ENCODE measurements around the gene KDM8. TPM values are rescaled to one million over a fixed set of nuclear protein-coding genes. Genes with fewer than 3 reads are reported as not detected.

KDM8 gene
- total and polyA plus RNA-seq, 2 experiments from 2014 or later = 5.1 to 5.7 TPM

- TF ChIP-seq EZH2 (IDR thresholded peaks at IDR 0.05; ENCODE audit: low read depth, unreplicated experiment) = no peak
- TF ChIP-seq ETS1 (IDR thresholded peaks at IDR 0.05) = no peak
- TF ChIP-seq CTCF (conservative IDR thresholded peaks at IDR 0.05; ENCODE audit: low read depth in 2 of 2) = no peak
- no peak for TF ChIP-seq EZH2phosphoT487 (IDR thresholded peaks at IDR 0.05; ENCODE audit: unreplicated experiment)
Measured at GRCh38 chr16:27228045-27228444, 24.7 kb downstream of the KDM8 start (continued).

- ATAC-seq = no peak
- Histone ChIP-seq H3K27me3 (ENCODE audit: insufficient read depth) (no peaks in the 10 kb centered on the region), H3K36me3 (ENCODE audit: insufficient read depth) (no peaks in the 10 kb centered on the region), H3K4me3 (no peak overlapping the region), H3K79me2 (replicated peaks; ENCODE audit: insufficient read depth) (no peaks in the 10 kb centered on the region), H2AFZ (no peak overlapping the region), H3K4me2 (no peak overlapping the region), H3K27ac (ENCODE audit: low read depth) (no peak overlapping the region), H3K4me1 (ENCODE audit: insufficient read depth) (no peaks in the 10 kb centered on the region), H4K20me1 (replicated peaks; ENCODE audit: insufficient read depth) (no peaks in the 10 kb centered on the region), H3F3A (replicated peaks; ENCODE audit: low read depth) (no peaks in the 10 kb centered on the region), H3K9me2 (ENCODE audit: insufficient read depth) (no peaks in the 10 kb centered on the region)
- peaks cover 4% of the 10 kb centered on the region for H3K27me3 Mint-ChIP-seq (ENCODE audit: insufficient read depth, low read depth, poor library complexity)
- H3K36me3 Mint-ChIP-seq (ENCODE audit: low read depth) = peaks cover 5% of the 10 kb centered on the region; the same call in 2 of the 3 replicates
- DNase-seq (ENCODE audit: low spot score) = no peak
- H3K4me3 Mint-ChIP-seq = no peak overlapping the region
- no peak overlapping the region for H3K27ac Mint-ChIP-seq
- H3K9me3 Mint-ChIP-seq = peaks cover 3% of the 10 kb centered on the region; the same call in 2 of the 3 replicates
- H3K4me1 Mint-ChIP-seq = peaks cover 4% of the 10 kb centered on the region; the same call in 2 of the 3 replicates
- no peak for TF ChIP-seq ZNF462 (CRISPR knock-in tag; IDR thresholded peaks at IDR 0.05)
- no peak for TF ChIP-seq EZH2phosphoT487 (IDR thresholded peaks at IDR 0.05; ENCODE audit: unreplicated experiment)
- no peak for TF ChIP-seq NANOG (IDR thresholded peaks at IDR 0.05; ENCODE audit: borderline replicate concordance)
- no peak for TF ChIP-seq POLR2AphosphoS5 (IDR thresholded peaks at IDR 0.05; ENCODE audit: low read depth)
- no peak for TF ChIP-seq CREB1 (CRISPR knock-in tag; IDR thresholded peaks at IDR 0.05; ENCODE audit: low read depth)
- no peak for TF ChIP-seq REST (IDR thresholded peaks at IDR 0.05; ENCODE audit: unreplicated experiment)
- TF ChIP-seq ZNF114 (CRISPR knock-in tag; IDR thresholded peaks at IDR 0.05) = no peak
Measured at GRCh38 chr16:27228621-27229501, 25.5 kb downstream of the KDM8 start.
